Endometrium (tissue), 2 donors: ENCODE data around the gene CDC7.
"Not testable (repeated sequence)": the region's sequence is repeated elsewhere in the genome, so short reads cannot be mapped to it uniquely, and the experiment has no call there.

Source experiments
- FAIRE-seq: peaks from 2 replicates; lab custom pipeline; 2012; peaks lifted over from hg19 to GRCh38; lab: Jason Lieb, UNC
- donor health status: control.
- donor health status: control.

Gene CDC7

DNA sequence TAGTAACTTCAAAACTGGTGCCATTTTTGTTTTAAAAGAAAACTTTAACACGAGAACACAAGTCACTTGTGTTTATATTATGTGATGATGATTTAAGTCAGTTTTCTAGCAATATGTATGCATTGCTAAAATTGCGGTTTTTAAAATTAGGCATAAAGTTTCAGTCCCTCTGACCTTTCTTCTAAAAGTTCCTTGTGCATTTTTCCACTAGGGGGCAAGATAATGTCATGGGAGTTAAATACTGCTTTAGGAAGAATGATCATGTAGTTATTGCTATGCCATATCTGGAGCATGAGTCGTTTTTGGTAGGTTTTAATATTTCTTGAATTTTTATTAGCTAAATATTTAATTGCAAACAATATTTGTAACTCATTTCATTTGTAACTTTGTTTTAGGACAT lies 10.7 kb downstream of the CDC7 start:
- peak; percentile 95 for FAIRE-seq

DNA sequence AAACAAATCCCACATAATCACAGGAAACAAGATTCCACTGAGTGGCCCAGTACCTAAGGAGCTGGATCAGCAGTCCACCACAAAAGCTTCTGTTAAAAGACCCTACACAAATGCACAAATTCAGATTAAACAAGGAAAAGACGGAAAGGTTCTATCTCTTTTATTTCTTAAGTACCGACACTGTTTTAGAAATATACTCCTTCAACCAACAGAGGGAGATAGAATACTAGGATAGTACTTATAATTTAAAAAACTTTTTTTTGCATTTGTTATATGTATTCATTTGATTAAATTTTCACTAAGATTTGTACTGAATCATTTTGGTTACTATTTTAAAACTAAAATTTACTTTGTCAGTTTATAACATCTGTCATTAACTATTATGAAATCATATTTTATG lies 12.5 kb downstream of the CDC7 start:
- peak; percentile 97 for FAIRE-seq

DNA sequence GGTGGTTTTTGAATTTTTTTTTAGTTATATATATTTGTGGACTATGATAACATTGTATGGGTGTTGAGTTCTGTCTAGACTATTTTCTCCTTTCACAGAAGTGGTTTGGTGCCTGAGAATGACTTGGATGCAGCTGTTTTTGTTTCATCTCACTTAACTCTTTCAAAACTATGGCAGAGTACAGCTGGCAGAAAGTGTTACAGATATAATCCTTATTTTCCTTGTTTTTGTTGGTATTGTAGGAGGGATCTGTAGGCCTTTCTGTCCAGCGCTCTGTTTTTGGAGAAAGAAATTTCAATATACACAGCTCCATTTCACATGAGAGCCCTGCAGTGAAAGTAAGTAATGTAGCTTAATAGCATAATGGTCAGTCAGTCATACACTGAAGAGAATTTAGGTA lies 13.1 kb downstream of the CDC7 start:
- no peak for FAIRE-seq

DNA sequence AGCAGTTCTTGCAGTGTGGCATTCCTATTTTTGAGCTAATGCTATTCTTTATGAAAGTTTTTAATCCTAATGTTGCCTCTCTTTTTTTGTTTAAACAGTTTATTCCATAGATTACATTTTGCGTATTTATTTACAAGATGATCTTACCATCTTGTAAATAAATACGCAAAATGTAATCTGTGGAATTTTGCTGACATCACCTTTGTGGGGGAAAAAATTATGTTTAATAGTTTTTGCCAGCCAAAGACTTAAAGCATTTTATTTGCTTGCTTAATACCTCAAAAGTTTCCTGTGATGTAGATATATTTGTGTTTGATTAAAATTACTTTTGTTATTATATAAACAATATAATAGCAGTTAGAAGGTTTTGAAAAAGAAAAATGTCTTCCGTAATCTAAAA lies 15.3 kb downstream of the CDC7 start:
- FAIRE-seq: no peak

DNA sequence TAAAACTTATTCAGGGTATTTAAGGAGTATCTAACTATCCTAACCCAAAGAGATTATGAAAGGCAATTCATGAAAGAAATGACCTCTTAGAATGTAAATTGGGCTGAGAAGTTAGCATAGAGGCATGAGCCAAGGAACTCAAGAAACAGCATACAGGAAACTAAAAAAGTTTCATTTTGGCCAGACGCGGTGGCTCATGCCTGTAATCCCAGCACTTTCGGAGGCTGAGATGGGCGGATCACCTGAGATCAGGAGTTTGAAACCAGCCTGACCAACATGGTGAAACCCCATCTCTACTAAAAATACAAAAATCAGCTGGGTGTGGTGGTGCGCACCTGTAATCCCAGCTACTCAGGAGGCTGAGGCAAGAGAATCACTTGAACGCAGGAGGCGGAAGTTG lies 16.0 kb downstream of the CDC7 start:
- not testable (repeated sequence) for FAIRE-seq

DNA sequence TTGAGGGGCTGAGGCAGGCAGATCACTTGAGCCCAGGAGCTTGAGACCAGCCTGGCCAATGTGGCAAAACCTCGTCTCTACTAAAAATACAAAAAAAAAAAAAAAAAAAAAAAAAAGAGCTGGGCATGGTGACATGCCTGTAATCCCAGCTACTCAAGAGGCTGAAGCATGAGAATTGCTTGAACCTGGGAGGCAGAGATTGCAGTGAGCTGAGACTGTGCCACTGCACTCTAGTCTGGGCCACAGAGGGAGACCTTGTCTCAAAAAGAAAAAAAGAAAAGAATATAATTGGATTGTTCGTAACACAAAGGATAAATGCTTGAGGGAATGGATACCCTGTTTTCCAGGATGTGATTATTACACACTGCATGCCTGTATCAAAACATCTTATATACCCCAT lies 18.5 kb downstream of the CDC7 start:
- FAIRE-seq: not testable (repeated sequence)

DNA sequence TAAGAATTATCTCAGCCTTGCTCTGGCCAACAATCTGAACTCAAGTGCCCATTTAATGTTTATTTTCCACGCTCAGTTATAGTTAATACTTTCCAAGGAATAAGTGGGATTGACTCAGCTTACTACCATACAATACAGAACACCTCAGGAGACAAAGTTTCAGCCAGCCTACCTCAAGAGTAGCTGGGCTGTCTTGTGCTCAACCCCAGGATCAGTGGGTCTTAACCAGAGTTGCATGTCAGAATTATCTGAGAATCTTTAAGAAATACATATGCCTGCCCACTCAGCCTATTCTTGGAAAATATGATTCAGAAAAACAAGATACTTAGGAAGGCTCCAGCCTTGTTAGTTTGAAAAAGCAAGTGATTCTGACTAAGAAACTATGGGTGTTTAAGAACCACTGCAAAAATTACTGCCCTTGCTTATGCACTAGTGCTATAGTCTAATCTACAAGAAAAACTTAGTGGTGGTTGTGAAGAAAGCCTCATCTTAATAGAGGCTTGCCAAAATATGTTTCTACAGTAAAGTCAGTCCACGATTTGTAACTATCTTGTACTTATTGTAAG lies 20.4 kb downstream of the CDC7 start:
- FAIRE-seq: no peak

DNA sequence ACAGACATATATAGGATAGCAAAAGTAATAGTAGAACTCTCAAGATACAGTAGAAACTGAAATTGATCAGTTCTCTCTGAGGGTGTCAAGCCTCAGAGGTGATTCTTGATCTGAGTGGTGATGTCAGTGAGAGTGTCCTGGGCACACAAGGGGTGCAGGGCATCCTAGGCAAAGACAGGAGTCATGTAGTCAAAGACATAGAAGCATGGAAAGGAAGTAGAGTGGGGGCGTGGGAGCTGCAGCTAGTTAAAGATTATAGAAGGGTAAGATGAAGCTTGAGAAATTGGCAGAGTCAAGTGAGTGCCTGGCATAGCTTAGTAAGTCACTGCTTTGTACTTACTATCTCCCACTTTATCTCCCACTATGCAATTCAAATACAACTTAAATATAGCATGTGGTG lies 22.8 kb downstream of the CDC7 start:
- no peak for FAIRE-seq

DNA sequence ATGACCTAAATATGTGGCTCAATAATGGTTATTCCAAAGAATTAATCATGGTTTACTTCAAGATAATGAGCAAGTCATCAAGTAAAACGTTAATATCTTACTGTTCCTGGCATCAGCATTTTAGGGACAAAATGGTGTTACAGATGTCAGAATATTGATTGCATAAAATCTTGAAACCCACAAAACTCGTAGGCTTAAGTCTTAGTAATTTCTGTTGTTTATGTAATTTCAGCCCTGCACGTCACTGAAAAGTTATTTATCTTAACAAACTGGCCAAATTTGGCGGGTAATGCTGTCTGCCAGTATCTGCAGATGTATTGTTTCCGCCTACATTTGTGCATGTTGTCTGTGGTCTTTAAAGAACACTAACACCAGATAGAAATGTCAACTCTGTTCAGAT lies 25.8 kb downstream of the CDC7 start:
- FAIRE-seq: no peak

DNA sequence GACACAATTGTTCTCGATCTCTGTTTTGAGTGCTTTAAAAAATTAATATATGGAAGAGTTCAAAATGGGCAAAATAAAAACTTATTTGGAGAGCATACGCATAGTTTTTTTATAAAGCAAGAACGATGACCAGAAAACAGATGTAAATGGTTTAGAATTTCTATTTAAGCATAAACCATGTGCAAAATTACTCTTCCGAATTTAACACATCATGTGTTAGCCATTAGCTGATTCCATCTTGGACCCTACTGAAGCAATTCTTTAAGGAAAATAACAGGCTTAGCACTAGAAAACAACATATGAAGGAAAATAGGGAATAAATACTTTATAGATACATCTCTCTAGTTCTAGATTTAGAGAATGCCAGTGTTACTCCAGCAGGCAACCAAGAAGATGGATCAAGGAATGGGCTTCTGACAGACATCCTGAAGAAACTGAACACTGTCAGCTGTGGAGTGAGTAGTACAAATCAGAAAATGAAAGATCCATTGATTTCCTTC lies 26.7 kb downstream of the CDC7 start:
- no peak for FAIRE-seq

DNA sequence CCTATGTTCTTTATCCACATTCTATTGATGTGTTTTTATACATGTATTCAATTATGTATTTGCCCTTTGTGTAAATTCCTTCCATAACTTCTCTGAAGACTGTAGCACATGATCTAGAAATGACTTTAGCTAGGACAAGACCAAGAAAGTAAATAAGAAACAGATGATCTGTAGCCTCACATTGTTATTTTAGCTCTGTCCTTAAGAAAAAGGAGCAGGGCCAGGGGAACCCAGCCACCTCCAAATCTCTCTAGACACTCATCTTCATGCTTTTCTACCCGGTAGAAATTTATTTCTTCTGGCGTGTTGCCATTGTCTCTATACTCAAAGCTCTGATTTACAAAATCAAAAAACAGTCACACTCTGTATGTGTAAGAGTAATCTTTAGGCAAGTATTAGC lies 27.1 kb downstream of the CDC7 start:
- FAIRE-seq: peak; percentile 23

DNA sequence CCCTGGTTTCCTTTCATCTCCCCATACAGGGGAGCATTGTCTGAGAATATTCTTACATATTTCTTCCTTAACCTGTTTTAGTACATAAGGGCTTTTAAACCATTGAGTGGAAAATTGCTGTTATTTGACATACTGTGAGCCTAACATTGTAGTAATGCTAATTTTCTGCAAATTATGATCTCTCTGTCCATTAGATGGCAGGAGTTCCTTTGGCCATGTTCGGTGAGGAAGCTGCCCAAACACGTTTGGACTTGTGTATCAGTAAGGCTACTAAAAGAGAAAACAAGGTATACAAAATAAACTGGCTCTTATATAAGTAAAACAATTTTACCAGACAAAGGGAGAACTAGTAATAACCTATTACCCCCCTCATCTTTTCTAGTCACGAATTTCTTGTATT lies 29.2 kb downstream of the CDC7 start:
- no peak for FAIRE-seq

DNA sequence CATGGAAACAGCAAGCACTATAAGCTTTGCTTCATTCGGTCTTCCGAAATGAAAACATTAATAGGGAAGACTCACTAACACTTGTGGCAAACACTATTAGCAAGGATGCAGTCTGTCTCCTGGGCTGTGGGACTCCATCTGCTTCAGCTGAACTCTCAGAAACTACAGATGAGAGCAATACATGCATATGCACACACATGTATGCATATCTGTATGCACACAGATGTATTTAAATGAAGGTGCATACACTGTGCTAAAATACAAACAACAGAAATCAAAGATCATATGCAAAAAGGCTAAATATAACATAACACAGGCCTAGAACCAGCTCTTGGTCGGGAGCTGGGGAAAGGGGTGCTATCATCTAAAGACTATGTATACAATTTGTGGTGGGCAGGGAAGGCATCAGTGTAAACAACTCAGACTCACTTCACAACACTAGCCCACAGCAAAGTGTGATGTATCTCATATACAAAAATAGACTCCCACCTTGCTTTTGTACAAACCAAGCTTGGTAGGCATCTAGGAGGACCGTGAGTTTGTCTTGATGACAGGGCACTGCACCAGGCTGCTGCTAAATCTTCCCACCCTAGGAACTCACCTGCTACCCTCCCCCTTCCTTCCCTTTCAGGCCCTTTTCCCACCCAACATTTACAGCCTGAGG lies 32.8 kb downstream of the CDC7 start:
- FAIRE-seq: no peak

DNA sequence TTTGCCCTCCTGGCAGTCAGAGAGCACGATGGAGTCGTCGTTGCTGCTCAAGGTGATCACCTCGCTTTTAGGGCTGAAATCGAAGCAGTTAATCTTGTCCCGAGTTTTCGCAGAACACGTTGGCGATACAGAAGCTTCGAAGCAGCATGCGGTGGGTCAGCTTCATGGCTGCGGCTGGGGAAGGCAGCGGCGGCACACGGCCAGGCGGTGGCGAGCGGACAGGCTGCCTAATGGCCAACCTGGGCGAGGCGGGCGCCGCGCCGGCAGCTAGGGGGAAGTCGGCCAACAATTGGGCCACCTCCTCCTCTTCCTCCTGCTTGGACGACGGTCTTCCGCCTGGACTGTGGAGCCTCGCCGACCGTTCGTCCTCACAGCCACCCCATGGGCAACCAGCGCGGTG lies 34.8 kb downstream of the CDC7 start:
- no peak for FAIRE-seq

DNA sequence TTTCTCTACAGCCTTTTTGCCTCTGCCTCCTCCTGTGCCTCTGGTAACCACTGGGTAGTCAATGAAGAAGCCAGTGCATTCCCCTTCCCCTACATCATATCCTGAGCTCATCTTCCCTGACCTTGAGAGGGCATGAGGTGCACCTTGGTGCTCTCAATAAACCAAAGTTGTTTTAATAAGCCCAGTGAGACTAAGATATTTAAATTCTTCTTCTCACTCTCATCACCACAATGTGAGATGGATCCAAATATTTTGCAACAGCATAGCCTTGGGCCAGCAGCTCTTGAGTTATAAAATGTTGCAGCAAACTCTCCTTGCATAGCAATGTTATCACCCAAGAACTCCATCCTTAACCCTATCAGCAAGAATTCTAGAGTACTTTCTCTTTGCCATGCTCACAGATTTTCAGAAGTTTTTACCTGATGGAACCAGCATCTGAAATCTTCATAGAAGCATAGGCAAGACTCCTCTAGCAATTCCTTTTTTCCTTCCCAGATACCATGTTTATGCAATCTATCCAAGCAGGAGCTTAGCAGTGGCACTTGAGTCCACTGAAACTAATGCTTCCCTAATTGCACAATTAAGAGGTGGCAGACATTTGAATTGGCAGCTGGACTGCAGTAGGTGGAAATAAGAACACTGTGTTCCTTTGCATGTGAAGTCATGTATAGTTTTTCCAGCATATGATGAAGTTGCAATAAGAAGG lies 36.8 kb downstream of the CDC7 start:
- no peak for FAIRE-seq

DNA sequence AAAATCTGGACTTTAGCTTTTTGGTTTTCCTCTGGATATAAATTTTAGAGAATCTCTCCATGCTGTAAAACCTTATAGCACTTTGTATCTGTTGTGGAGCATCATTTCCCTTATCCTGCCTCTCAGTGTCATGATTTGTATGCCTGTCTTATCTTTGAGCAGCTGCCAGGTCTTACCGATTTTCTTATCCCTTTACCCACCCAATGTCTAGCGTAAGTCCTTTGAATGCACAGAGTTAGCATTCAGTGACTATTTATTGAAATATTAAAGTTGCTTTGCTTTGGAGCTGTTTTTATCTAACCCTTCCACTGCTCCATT lies 37.3 kb downstream of the CDC7 start:
- FAIRE-seq: no peak

DNA sequence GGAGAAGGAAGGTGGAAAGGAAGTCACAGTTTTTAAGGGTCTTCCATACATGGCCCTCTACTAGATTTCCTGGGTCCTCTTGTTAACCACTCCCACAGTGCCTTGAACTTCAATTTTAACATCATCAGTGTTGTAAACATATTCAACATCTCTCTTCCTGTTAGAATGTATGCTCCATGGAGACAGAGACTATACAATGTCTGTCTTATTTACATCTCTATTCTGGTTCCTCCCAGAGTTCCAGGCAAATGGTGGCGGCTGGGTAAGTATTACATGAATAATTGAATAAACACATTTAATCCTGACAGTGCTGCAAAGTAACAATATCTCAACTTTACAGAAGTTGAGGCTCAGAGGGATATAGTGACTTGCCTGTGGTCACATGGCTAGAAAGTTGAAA lies 40.3 kb downstream of the CDC7 start:
- no peak for FAIRE-seq

DNA sequence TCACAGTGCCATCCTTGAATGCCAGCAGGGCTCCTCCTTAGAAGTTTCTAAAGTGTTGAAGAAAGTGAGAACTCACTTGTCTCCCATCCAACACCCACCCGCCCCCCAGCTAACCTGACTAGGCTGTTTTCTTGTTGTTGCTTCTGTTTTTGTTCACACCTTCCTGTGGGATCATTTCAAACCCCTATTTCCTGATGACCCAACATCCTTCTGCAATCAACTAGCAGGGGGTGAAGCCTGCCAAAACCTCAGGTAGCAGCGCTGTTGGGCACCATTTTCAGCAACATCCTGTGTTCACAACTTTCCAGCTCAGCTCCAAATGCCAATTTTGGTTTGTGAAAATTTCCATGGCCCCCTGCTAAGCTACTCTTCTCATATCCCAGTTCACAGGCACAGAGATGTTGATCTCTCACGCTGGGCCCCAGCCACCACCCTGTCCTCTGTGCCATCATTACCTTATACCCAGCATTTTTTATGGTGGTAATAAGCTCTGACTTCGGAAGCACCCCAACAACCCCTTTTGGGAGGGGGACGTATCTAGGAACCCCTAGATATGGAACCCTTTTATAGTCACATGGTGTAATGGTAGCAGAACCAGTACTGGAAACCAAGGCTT lies 41.4 kb downstream of the CDC7 start:
- no peak for FAIRE-seq

DNA sequence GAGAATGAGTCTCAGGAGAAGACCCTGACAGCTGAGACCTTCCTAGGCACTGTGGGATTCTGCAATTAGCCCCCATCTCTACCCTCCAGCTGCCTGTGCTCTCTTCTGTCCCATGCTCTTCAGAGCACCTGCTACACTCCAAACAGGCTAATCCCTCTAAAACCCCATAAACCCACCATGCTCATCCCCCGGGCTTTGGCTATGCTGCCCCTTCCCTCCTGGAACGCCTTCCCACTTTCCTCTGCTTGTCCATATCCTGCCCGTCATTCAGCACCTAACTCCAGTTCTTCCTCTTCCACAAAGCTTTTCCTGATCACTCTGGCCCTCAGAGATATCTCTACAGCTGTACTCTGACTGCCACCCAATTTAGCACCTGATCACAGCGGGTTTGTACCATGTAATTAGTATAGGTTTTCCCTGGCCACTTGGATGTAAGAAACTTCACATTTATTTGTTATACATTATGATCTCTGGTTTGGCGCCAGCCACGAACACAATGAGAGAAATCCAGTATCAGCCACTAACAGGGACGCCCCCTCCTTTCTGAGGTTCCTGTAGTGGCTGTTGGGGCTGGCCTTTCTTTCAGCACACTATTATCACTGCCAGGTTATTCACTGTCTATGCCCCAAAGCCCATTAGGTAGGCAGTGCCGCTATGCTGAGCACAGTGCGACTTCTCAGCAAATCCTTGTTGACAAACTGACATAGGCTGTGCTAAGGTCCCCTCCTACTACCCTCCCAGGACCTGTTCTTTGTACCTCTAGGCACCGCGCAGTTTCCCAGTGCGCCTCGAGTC lies 45.1 kb downstream of the CDC7 start:
- no peak for FAIRE-seq

DNA sequence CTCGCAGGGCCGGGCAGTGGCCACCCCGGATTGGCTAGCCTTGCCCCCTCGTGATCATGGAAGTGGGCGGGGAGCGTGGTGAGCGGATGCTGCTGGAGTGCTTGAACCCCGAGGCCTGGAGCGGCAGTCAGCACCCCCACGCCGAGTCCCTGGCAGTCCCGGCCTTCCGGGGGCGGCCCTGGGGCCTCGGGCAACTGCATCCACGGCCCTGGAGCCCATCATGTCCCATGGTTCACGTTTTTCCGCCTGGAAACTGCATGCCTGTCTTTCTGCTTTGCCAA lies 45.6 kb downstream of the CDC7 start:
- FAIRE-seq: no peak

DNA sequence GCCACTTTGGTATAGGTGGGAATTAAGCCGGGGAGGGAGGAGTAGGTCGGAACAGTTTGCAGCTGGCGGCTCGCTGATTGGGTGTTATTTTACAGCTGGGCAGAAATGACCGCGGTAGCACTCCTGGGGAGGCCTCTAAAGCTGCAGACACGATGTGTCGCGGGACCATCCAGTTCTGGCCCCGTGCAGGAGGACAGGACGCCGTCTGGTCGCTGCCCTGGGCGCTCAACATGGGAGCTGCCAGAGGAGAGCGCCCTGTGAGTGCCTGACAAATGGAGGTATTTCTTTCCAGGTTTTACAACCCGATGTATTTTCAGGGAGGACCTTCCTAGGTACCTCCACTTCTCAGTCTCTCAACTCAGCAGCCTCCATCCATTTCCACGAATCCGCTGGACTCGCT lies 46.2 kb downstream of the CDC7 start:
- no peak for FAIRE-seq

DNA sequence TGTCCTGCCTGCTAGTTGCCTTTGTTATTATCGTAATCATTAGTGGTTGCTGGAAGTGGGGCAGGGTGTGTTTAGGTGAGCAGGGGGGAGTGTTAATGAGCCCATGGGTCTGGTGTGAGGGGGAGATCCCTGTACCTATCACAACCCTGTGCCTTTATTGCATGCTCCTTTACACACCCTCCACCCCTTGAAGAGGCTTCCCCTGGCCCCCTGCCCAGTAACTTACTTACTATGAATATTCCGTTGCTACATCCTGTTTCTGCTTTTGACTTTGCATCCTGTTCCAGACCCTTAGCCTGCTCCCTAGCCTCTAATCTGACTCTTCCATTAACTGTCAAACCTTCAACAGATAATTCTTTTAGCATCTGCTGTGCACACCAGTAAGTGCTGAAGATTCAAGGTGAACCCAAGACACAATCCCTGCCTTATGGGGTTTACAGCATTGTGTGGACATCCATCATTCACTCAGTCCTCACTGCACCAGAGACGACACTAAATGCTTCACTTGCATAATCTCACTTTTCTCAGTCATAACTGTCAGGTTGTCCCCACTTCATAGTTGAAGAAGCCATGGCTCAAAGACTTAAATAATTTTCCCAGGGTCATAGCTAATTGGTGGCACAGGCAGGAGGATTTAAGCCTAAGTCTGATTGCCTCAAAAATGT lies 47.9 kb downstream of the CDC7 start:
- no peak for FAIRE-seq
